Neural crest cell (in vitro differentiated cells): ENCODE results near the gene RPL15. TPM values are rescaled to one million over a fixed set of nuclear protein-coding genes. Genes with fewer than 3 reads are reported as not detected.

ENCODE experiments used
- DNase-seq: peaks from one replicate; pipeline ENCODE4 v3.0.0; 2021; ENCODE audit warnings: low read depth, mixed read lengths, low spot score
- H3K27ac Mint-ChIP-seq: one replicate; pipeline ENCODE4 v1.8.0; 2021; ENCODE audit warnings: mild to moderate bottlenecking, mixed read lengths; ENCODE audit not compliant: unreplicated experiment
- H3K27me3 Mint-ChIP-seq: 2 replicates; pipeline ENCODE4 v1.8.0; 2021; ENCODE audit warnings: low read depth, mild to moderate bottlenecking, mixed read lengths
- H3K36me3 Mint-ChIP-seq: 2 replicates; pipeline ENCODE4 v1.8.0; 2021; ENCODE audit warnings: low read depth, mild to moderate bottlenecking, mixed read lengths
- H3K4me1 Mint-ChIP-seq: 2 replicates; pipeline ENCODE4 v1.8.0; 2021; ENCODE audit warnings: mixed read lengths
- H3K4me3 Mint-ChIP-seq: one replicate; pipeline ENCODE4 v1.8.0; 2021; ENCODE audit warnings: mild to moderate bottlenecking, mixed read lengths
- H3K9me3 Mint-ChIP-seq: 2 replicates; pipeline ENCODE4 v1.8.0; 2021; ENCODE audit warnings: mixed read lengths
- total RNA-seq: library from RNA; stranded (reverse); gene quantifications from 2 replicates; pipeline ENCODE4 v1.2.1, GENCODE V29; 2021
- TF ChIP-seq, protein P1 (sequence below): fragments of 200-600 bp; sonication (generic); conservative IDR thresholded peaks from 2 replicates; pipeline ENCODE4 v1.5.0; 2021; ENCODE audit warnings: antibody characterized with exemption, mild to moderate bottlenecking

The RPL15 gene
- total RNA-seq, 1 donor from 2014 or later = 2,019 TPM

DNA sequence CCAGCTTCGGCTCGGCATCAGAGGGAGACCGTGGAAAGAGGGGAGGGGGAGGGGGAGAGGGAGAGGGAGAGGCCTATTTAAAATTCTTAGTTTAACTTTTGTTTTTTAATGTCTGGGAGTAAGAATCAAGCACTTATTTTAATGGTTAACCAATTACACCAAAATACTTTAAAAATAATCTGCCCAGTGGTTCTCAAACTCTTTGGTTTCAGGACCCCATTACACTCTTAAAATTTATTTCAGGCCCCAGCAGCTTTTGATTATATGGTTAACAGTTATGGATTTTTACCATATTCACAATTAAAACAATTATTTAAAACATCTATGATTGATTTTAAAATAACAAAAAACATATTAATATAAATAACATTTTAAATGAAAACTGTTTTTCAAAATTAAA, 44.6 kb upstream of the RPL15 start:
- TF ChIP-seq, protein P1, sequence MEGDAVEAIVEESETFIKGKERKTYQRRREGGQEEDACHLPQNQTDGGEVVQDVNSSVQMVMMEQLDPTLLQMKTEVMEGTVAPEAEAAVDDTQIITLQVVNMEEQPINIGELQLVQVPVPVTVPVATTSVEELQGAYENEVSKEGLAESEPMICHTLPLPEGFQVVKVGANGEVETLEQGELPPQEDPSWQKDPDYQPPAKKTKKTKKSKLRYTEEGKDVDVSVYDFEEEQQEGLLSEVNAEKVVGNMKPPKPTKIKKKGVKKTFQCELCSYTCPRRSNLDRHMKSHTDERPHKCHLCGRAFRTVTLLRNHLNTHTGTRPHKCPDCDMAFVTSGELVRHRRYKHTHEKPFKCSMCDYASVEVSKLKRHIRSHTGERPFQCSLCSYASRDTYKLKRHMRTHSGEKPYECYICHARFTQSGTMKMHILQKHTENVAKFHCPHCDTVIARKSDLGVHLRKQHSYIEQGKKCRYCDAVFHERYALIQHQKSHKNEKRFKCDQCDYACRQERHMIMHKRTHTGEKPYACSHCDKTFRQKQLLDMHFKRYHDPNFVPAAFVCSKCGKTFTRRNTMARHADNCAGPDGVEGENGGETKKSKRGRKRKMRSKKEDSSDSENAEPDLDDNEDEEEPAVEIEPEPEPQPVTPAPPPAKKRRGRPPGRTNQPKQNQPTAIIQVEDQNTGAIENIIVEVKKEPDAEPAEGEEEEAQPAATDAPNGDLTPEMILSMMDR = no peak
- Mint-ChIP-seq H3K36me3 (peaks cover 1% of the 10 kb centered on the region), H3K27me3 (no peaks in the 10 kb centered on the region), H3K27ac (no peak overlapping the region), H3K4me1 (peaks cover 49% of the 10 kb centered on the region), H3K9me3 (no peaks in the 10 kb centered on the region), H3K4me3 (no peak overlapping the region)
- DNase-seq = no peak

GRCh38 chr3:23873941-23874340, 43.0 kb upstream of the RPL15 start:
- Mint-ChIP-seq H3K9me3 (peaks cover 2% of the 10 kb centered on the region), H3K27ac (no peak overlapping the region), H3K27me3 (no peaks in the 10 kb centered on the region), H3K4me3 (no peak overlapping the region), H3K36me3 (peaks cover 13% of the 10 kb centered on the region), H3K4me1 (peaks cover 47% of the 10 kb centered on the region)
- no peak for DNase-seq
- TF ChIP-seq, protein P1 = no peak

DNA sequence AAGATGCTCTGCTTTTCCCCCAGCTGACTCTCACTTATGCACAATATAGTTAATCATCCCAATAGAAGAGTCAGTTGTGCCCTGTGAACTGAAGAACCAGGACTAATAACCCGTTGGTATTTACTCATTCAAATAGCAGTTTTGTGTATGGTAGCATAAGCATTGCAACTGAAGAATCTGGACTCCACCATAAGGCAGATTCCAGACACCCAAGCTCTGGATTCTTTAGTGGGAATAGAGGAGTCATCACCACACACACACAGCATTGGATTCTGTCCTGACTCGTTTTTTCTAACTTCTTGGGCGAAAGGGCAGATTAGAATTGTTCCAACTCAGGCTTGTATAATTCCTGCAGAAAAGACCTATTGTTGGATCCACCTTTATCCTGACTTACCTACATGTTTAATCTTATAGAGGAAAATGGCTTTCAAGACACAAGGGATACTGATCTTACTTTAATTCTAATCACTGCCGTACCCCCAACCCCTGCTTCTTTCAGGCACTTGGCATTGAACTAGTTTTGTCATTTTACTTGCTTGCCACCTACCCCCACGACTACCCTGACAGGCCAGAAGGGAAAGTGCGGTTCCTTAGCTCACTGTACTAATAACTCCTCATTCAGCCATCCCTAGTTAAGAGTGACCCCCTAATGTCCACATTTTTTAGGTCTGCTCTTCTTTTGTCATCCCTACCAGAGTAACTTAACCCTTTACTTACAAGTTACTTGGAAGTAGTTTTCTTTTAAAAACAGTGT, 42.4 kb upstream of the RPL15 start:
- Mint-ChIP-seq H3K27me3 (no peaks in the 10 kb centered on the region), H3K36me3 (peaks cover 19% of the 10 kb centered on the region), H3K4me3 (no peak overlapping the region), H3K9me3 (peaks cover 2% of the 10 kb centered on the region), H3K4me1 (peaks cover 47% of the 10 kb centered on the region), H3K27ac (no peak overlapping the region)
- no peak for DNase-seq
- TF ChIP-seq, protein P1 = no peak

GRCh38 chr3:23875113-23875725, 41.7 kb upstream of the RPL15 start:
- Mint-ChIP-seq H3K9me3 (peaks cover 2% of the 10 kb centered on the region), H3K27me3 (no peaks in the 10 kb centered on the region), H3K36me3 (peaks cover 21% of the 10 kb centered on the region), H3K4me1 (peaks cover 44% of the 10 kb centered on the region), H3K27ac (no peak overlapping the region), H3K4me3 (no peak overlapping the region)
- DNase-seq = no peak
- TF ChIP-seq, protein P1 = no peak

- H3K4me1 Mint-ChIP-seq = peaks cover 50% of the 10 kb centered on the region
- no peaks in the 10 kb centered on the region for H3K27me3 Mint-ChIP-seq
- TF ChIP-seq, protein P1 = no peak
- H3K4me3 Mint-ChIP-seq = no peak overlapping the region
- no peak for DNase-seq
- H3K36me3 Mint-ChIP-seq = peaks cover 29% of the 10 kb centered on the region
- no peak overlapping the region for H3K27ac Mint-ChIP-seq
- peaks cover 2% of the 10 kb centered on the region for H3K9me3 Mint-ChIP-seq
These were observed 40.0 kb upstream of the RPL15 start for GRCh38 chr3:23876923-23877322.
